Heart right ventricle (tissue), 16 donors: Measurements from ENCODE around the gene CALML5. TPM values are rescaled to one million over a fixed set of nuclear protein-coding genes. Genes with fewer than 3 reads are reported as not detected.

Experiments used
- ATAC-seq, 8 donors: fragments of 200-7000 bp; cut with Tn5 transposase; one replicate each; pipeline ENCODE4 v1.9.1; 2020; ENCODE audit warnings: mild to moderate bottlenecking in 8 of 8, moderate library complexity in 8 of 8, moderate number of reproducible peaks in 1 of 8
- DNase-seq, 2 donors: peaks; one replicate each; pipeline ENCODE4 v3.0.0-alpha.2; 2020
- H3K27ac ChIP-seq, 10 donors: fragments of 200-600 bp; sonication (generic) in 2 of 10; one replicate each; pipeline versions ENCODE4 v1.5.0 to v1.8.0; 2020 to 2022; ENCODE audit warnings: mild to moderate bottlenecking in 3 of 10
- H3K27me3 ChIP-seq, 7 donors: fragments of 200-600 bp; one replicate each; pipeline ENCODE4 v1.8.0; 2021 to 2022; ENCODE audit warnings: mild to moderate bottlenecking in 2 of 7
- H3K36me3 ChIP-seq, 9 donors: fragments of 200-600 bp; sonication (generic) in 1 of 9; one replicate each; pipeline versions ENCODE4 v1.5.0 to v1.8.0; 2020 to 2022; ENCODE audit warnings: mild to moderate bottlenecking in 2 of 9
- H3K4me1 ChIP-seq, 9 donors: fragments of 200-600 bp; sonication (generic) in 1 of 9; one replicate each; pipeline versions ENCODE4 v1.5.0 to v1.8.0; 2020 to 2022; ENCODE audit warnings: mild to moderate bottlenecking in 4 of 9
- H3K4me3 ChIP-seq, 10 donors: fragments of 200-600 bp; sonication (generic) in 2 of 10; one replicate each; pipeline versions ENCODE4 v1.5.0 to v1.8.0; 2020 to 2022; ENCODE audit warnings: mild to moderate bottlenecking in 7 of 10, moderate library complexity in 2 of 10
- H3K9me3 ChIP-seq, 11 donors: fragments of 200-600 bp in 10 of 11; sonication (generic) in 2 of 11; one replicate each; pipeline versions ENCODE4 v1.5.0 to v1.8.0; 2013 to 2022; ENCODE audit warnings: mild to moderate bottlenecking in 2 of 11, control low read depth in 1 of 11, moderate library complexity in 1 of 11
- CTCF ChIP-seq, 9 donors: fragments of 200-600 bp; sonication (generic) in 2 of 9; IDR thresholded peaks; one replicate each; pipeline versions ENCODE4 v1.5.0 to v1.8.0; 2021 to 2022; ENCODE audit warnings: antibody characterized with exemption in 9 of 9, mild to moderate bottlenecking in 5 of 9, moderate library complexity in 1 of 9
- WGBS, 2 donors: extraction: QIAGEN DNeasy Blood & Tissue Kit; methylation state at CpG; one replicate each; pipeline ENCODE4 v1.1.7; 2013; ENCODE audit warnings: inconsistent platforms in 1 of 2; 5-methylcytosine and 5-hydroxymethylcytosine counted together
- intact Hi-C, 10 donors: fragments of 100-400 bp; cut with DNase I; formaldehyde crosslinking; loops; one replicate each; pipeline versions ENCODE4 v1.11.1 to v1.14.2; 2022
- polyA plus RNA-seq, 2 donors: library from polyadenylated mRNA; stranded (reverse); fragments of 200-250 nt; gene quantifications; one replicate each; pipeline ENCODE4 v1.2.3, GENCODE V29; 2013
- total RNA-seq, 10 donors: library from RNA; stranded (reverse); fragmentation: NEBNext Ultra II Directional in 3 of 10; extraction: Animal tissue kit (Norgen Biotek cat#: 25700) in 3 of 10; gene quantifications; one replicate each; pipeline versions ENCODE4 v1.2.1 to v1.2.4, GENCODE V29; 2021 to 2023
- donor health status: Arrhythmogenic right ventricular cardiomyopathy.
- donor health status: ischemic (EF 13 %, LVEDD 7.1; RV severe dilation, severe dysfunction).
- donor health status: healthy with polysubstance abuse.
- donor health status: DM: no; HTN: yes; CAD: no.
- donor health status: DM: no; HTN: no; CAD: no.
- donor health status: ischemic (EF 25% LVEDD 6.9; RV normal size, moderate dysfunction).
- donor health status: ischemic (EF 25% LVEDD 5.7; RV mildly dilated, moderate dysfunction).
- donor health status: healthy.
- donor health status: DM: yes; HTN: yes; CAD: no.
- donor health status: Ischemic cardiomyopathy.
- donor health status: ischemic (EF 35%, LVEDD 5.7; RV mildly dilated, moderate dysfunction).
- donor health status: nonischemic (EF 11% LVEDD 7.7; RV severe dilation, severe dysfunction).
- donor health status: DM: yes; HTN: yes; CAD: no.
- donor health status: PGD.
- donor health status: ischemic (EF 29% LVEDD 5.4; RV normal size, mild dysfunction).
- donor health status: nonischemic (EF 23%, LVEDD 6.1; RV moderate dilation, normal function).

CALML5 gene
- total and polyA plus RNA-seq, 12 donors: not detected

GRCh38 chr10:5458949-5459747 is 40.2 kb downstream of the CALML5 start:
- ATAC-seq (no peak), DNase-seq (no peak)
- no peak for TF ChIP-seq CTCF (IDR thresholded peaks at IDR 0.05)
- H3K36me3 ChIP-seq: peaks cover 0 to 62% (median 36%) of the 10 kb centered on the region in 9 donors
- H3K4me3 ChIP-seq: no peak overlapping the region
- H3K27ac ChIP-seq: no peak overlapping the region
- H3K27me3 ChIP-seq: no peaks in the 10 kb centered on the region
- 89 to 97% methylated on average over 8 of the region's 8 CpGs for WGBS, 2 donors
- H3K4me1 ChIP-seq: peaks cover 0 to 12% (median 3%) of the 10 kb centered on the region in 9 donors
- intact Hi-C loops: no loop called here
- H3K9me3 ChIP-seq: no peaks in the 10 kb centered on the region

- H3K4me3 ChIP-seq: no peak overlapping the region
- no peaks in the 10 kb centered on the region for H3K27me3 ChIP-seq
- no peak for TF ChIP-seq CTCF (IDR thresholded peaks at IDR 0.05)
- peaks cover 0 to 70% (median 42%) of the 10 kb centered on the region in 9 donors for H3K36me3 ChIP-seq
- no peak overlapping the region for H3K27ac ChIP-seq
- no peaks in the 10 kb centered on the region for H3K9me3 ChIP-seq
- DNase-seq: no peak
- ATAC-seq: no peak
- 97 to 100% methylated on average over 1 of the region's 1 CpG for WGBS, 2 donors
- H3K4me1 ChIP-seq: peaks cover 0 to 12% (median 3%) of the 10 kb centered on the region in 9 donors
- intact Hi-C loops: no loop called here
Observed at GRCh38 chr10:5458425-5458824, 40.9 kb downstream of the CALML5 start.

- 90 to 94% methylated on average over 3 of the region's 3 CpGs for WGBS, 2 donors
- no peak overlapping the region for H3K27ac ChIP-seq
- H3K36me3 ChIP-seq: peaks cover 0 to 76% (median 48%) of the 10 kb centered on the region in 9 donors
Observed at GRCh38 chr10:5457741-5458140, 41.6 kb downstream of the CALML5 start.

GRCh38 chr10:5456563-5456962 is 42.8 kb downstream of the CALML5 start:
- no peak for TF ChIP-seq CTCF (IDR thresholded peaks at IDR 0.05)
- H3K27me3 ChIP-seq: no peaks in the 10 kb centered on the region
- 92% methylated on average over 12 of the region's 12 CpGs for WGBS, 2 donors
- no peaks in the 10 kb centered on the region for H3K9me3 ChIP-seq
- H3K4me1 ChIP-seq: peaks cover 0 to 5% (median 0%) of the 10 kb centered on the region in 9 donors
- H3K36me3 ChIP-seq: peaks cover 0 to 88% (median 48%) of the 10 kb centered on the region in 9 donors
- ATAC-seq (no peak), DNase-seq (no peak)
- H3K4me3 ChIP-seq: no peak overlapping the region
- intact Hi-C loops: no loop called here
- H3K27ac ChIP-seq: no peak overlapping the region

More at GRCh38 chr10:5457741-5458140, 41.6 kb downstream of the CALML5 start:
- Histone ChIP-seq H3K27me3 (no peaks in the 10 kb centered on the region), H3K4me1 (peaks cover 0 to 12% (median 3%) of the 10 kb centered on the region in 9 donors), H3K4me3 (no peak overlapping the region), H3K9me3 (no peaks in the 10 kb centered on the region)
- intact Hi-C loops: no loop called here
- ATAC-seq (no peak), DNase-seq (no peak)
- TF ChIP-seq CTCF (IDR thresholded peaks at IDR 0.05): no peak
